Measurements from ENCODE around the gene SF3B4.

- TF ChIP-seq POLR2AphosphoS5 (IDR thresholded peaks at IDR 0.05; ENCODE audit: low read depth, low read length) (no peak), REST (IDR thresholded peaks at IDR 0.05; ENCODE audit: insufficient read depth in 1 of 2, low read depth in 2 of 2, low read length in 2 of 2) (no peak)
Observed at GRCh38 chr1:149965440-149965839, 37.8 kb upstream of the SF3B4 start.
